Neural cell (in vitro differentiated cells): Measurements from ENCODE around the gene PLXNC1.

Source experiments
- TF ChIP-seq, protein P1 (sequence below): IDR thresholded peaks from 2 replicates; pipeline ENCODE4 v1.6.1; 2012; ENCODE audit warnings: borderline replicate concordance
- TF ChIP-seq, protein P2 (sequence below): fragments of 450-650 bp; IDR thresholded peaks from 2 replicates; pipeline ENCODE4 v1.5.1; 2014; ENCODE audit warnings: antibody characterized with exemption, mild to moderate bottlenecking, moderate library complexity; ENCODE audit not compliant: poor library complexity, severe bottlenecking

DNA sequence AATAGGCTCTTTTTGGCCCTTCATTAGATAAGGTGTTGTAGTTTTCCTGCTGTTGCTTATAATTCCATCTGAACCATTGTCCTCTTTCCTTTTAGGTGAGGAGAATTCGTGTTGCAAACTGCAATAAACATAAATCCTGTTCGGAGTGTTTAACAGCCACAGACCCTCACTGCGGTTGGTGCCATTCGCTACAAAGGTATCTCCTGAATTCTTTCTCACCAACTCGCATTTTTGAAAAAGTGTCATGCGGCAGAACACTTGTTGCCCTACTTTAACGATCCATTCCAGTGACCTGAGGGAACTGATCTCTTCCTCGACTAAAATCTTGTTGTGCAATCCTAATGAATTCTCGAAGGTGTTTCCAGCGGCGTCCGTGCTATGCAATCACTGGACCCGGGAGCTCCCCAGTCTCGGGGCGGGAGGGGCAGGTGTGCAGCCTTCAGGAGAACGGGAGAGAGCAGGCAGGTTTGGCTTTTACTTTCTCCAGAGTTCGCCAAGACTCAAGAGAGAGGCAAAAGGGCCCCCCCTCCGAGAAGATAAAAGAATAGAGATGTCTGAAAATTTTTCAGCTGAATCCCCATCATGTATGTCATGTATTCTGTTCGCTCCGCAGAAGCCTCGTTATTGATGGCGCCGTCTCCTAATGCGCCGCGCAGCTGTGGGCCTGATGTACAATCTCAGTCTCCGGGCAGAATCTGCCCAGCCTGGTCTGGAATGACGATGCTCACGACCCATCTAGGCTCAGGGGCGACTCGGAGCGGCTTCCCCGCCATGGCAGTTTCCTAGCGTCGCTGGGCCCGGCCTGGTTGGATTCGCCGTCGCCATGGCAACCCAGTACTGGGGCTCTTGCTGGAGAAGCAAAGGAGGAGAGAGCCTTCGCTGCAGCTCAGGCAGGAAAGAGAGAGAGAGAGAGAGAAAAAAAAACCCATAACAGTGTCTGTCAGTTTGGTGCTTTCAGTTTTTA is 38.2 kb downstream of the PLXNC1 start:
- TF ChIP-seq, protein P1, sequence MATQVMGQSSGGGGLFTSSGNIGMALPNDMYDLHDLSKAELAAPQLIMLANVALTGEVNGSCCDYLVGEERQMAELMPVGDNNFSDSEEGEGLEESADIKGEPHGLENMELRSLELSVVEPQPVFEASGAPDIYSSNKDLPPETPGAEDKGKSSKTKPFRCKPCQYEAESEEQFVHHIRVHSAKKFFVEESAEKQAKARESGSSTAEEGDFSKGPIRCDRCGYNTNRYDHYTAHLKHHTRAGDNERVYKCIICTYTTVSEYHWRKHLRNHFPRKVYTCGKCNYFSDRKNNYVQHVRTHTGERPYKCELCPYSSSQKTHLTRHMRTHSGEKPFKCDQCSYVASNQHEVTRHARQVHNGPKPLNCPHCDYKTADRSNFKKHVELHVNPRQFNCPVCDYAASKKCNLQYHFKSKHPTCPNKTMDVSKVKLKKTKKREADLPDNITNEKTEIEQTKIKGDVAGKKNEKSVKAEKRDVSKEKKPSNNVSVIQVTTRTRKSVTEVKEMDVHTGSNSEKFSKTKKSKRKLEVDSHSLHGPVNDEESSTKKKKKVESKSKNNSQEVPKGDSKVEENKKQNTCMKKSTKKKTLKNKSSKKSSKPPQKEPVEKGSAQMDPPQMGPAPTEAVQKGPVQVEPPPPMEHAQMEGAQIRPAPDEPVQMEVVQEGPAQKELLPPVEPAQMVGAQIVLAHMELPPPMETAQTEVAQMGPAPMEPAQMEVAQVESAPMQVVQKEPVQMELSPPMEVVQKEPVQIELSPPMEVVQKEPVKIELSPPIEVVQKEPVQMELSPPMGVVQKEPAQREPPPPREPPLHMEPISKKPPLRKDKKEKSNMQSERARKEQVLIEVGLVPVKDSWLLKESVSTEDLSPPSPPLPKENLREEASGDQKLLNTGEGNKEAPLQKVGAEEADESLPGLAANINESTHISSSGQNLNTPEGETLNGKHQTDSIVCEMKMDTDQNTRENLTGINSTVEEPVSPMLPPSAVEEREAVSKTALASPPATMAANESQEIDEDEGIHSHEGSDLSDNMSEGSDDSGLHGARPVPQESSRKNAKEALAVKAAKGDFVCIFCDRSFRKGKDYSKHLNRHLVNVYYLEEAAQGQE: peak; percentile 66
- TF ChIP-seq, protein P2, sequence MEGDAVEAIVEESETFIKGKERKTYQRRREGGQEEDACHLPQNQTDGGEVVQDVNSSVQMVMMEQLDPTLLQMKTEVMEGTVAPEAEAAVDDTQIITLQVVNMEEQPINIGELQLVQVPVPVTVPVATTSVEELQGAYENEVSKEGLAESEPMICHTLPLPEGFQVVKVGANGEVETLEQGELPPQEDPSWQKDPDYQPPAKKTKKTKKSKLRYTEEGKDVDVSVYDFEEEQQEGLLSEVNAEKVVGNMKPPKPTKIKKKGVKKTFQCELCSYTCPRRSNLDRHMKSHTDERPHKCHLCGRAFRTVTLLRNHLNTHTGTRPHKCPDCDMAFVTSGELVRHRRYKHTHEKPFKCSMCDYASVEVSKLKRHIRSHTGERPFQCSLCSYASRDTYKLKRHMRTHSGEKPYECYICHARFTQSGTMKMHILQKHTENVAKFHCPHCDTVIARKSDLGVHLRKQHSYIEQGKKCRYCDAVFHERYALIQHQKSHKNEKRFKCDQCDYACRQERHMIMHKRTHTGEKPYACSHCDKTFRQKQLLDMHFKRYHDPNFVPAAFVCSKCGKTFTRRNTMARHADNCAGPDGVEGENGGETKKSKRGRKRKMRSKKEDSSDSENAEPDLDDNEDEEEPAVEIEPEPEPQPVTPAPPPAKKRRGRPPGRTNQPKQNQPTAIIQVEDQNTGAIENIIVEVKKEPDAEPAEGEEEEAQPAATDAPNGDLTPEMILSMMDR: no peak
